Measurements from ENCODE around the gene ZNF43. TPM values are rescaled to one million over a fixed set of nuclear protein-coding genes. Genes with fewer than 3 reads are reported as not detected.
"Not testable (repeated sequence)": the region's sequence is repeated elsewhere in the genome, so short reads cannot be mapped to it uniquely, and the experiment has no call there.

ZNF43 gene
- total RNA-seq, 1 donor from 2014 or later, result 57.3 TPM

DNA sequence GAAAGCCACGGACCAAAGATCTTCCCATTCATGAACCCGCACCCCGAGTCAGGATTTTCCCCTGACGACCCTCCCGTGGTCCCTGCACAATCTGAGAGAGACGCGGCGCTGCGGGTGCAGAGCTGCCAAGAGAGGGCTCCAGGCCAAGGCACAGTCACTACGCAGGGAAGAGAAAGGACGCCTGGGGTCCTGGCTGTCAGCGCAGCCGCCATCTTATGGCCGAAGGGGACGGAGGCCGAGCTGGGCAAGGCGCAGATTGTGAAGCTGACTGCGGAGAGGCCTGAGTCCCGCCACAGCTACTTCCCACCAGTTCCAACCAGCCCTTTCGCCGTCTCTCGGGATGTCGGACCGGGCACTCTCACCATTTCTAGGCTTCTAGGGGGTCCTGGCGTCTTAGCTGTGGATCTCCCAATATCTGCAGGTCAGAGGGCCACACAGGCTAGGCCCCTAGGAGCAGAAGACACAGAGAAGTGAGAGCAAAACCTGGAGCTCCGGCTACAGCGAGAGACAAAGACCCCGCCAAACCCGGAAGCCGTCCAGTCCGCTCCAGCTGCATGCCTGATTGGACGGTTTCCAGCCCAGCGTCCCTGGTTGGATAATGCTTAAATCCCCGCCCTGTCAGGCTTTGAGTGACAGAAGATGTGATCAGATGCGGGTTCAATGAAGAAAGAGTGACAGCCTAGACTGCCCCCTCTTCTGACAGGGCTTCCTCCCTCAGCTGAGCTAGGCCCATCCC is 68.7 kb downstream of the ZNF43 start, which contains the start of gene ZNF100:
ZNF100 (minus strand) TSS at position 515 of the 736 bp plus-strand sequence; CDS start at position 365, 150 bp downstream.
- DNase-seq (ENCODE audit: low spot score in 2 of 2, unreplicated experiment in 2 of 2), result peak; percentile 71 to 88
- TF ChIP-seq, protein P1, sequence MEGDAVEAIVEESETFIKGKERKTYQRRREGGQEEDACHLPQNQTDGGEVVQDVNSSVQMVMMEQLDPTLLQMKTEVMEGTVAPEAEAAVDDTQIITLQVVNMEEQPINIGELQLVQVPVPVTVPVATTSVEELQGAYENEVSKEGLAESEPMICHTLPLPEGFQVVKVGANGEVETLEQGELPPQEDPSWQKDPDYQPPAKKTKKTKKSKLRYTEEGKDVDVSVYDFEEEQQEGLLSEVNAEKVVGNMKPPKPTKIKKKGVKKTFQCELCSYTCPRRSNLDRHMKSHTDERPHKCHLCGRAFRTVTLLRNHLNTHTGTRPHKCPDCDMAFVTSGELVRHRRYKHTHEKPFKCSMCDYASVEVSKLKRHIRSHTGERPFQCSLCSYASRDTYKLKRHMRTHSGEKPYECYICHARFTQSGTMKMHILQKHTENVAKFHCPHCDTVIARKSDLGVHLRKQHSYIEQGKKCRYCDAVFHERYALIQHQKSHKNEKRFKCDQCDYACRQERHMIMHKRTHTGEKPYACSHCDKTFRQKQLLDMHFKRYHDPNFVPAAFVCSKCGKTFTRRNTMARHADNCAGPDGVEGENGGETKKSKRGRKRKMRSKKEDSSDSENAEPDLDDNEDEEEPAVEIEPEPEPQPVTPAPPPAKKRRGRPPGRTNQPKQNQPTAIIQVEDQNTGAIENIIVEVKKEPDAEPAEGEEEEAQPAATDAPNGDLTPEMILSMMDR (IDR thresholded peaks at IDR 0.05; ENCODE audit: unreplicated experiment), result no peak
- Mint-ChIP-seq H3K9me3 (peaks cover 5% of the 10 kb centered on the region), H3K4me1 (peaks cover 17% of the 10 kb centered on the region), H3K27me3 (ENCODE audit: low read depth) (no peaks in the 10 kb centered on the region), H3K36me3 (peaks cover 25% of the 10 kb centered on the region), H3K4me3 (peak within 1 kb of the TSS; percentile 92), H3K27ac (peak within 1 kb of the TSS; percentile 96)

DNA sequence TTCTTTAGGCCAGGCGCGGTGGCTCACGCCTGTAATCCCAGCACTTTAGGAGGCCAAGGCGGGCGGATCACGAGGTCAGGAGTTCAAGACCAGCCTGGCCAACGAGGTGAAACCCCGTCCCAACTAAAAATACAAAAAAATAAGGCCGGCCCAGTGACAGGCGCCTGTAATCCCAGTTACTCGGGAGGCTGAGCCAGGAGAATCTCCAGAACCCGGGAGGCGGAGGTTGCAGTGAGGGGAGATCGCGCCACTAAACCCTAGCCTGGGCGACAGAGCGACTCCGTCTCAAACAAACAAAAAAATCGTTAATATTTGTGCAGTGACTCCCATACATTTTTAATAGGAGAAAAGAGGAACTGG is 69.3 kb downstream of the ZNF43 start:
- not testable (repeated sequence) for H3K27me3 Mint-ChIP-seq (ENCODE audit: low read depth); H3K9me3 Mint-ChIP-seq; DNase-seq (ENCODE audit: low spot score in 2 of 2, unreplicated experiment in 2 of 2)
- H3K27ac Mint-ChIP-seq, result peak overlapping the region; percentile 96
- H3K36me3 Mint-ChIP-seq, result peaks cover 30% of the 10 kb centered on the region
- peak overlapping the region; percentile 92 for H3K4me3 Mint-ChIP-seq
- peaks cover 17% of the 10 kb centered on the region for H3K4me1 Mint-ChIP-seq

DNA sequence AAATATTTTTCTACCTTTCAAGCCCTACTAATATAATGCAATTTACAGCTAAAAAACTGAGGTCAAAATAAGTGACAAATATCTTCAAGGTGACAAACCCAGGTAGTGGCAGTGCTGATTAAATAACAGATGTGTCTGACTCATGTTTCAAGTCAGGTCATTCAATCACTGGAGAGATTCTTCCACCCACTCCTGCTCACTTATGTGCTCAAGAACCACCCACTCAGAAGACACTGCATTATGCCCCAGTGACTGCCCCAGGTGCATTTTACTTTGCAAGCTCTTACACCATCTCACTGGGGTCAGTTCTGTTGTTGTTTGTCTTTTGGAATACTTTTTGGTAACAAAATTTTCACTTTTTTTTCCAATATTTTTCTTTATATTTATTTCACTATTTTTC is 70.8 kb downstream of the ZNF43 start:
- peaks cover 14% of the 10 kb centered on the region for H3K9me3 Mint-ChIP-seq
- no peak overlapping the region for H3K4me3 Mint-ChIP-seq

DNA sequence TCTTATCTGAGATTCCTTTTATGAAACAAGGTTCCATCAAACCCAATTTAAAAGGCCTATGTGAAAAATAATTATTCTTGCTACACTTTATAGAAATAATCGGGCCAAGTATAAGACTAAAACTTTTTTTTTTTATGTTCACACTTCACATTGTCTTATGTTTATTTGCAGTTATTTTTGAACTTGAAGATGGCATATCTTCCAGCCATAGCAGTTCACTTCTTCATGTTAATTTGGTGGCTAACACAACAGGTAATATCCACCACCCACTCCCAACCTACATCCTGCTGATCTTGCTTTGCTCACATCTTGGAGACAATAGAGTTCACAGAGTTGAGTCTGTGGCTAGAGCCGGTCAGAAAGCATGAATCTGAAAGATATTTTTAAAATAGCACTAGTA is 74.4 kb downstream of the ZNF43 start:
- peaks cover 16% of the 10 kb centered on the region for H3K4me1 Mint-ChIP-seq

More for the DNA sequence above, 70.8 kb downstream of the ZNF43 start:
- DNase-seq (ENCODE audit: low spot score in 2 of 2, unreplicated experiment in 2 of 2), result no peak
- peaks cover 17% of the 10 kb centered on the region for H3K4me1 Mint-ChIP-seq
- H3K27me3 Mint-ChIP-seq (ENCODE audit: low read depth), result no peaks in the 10 kb centered on the region
- no peak overlapping the region for H3K27ac Mint-ChIP-seq
- TF ChIP-seq, protein P1 (IDR thresholded peaks at IDR 0.05; ENCODE audit: unreplicated experiment), result no peak
- H3K36me3 Mint-ChIP-seq, result peaks cover 44% of the 10 kb centered on the region

DNA sequence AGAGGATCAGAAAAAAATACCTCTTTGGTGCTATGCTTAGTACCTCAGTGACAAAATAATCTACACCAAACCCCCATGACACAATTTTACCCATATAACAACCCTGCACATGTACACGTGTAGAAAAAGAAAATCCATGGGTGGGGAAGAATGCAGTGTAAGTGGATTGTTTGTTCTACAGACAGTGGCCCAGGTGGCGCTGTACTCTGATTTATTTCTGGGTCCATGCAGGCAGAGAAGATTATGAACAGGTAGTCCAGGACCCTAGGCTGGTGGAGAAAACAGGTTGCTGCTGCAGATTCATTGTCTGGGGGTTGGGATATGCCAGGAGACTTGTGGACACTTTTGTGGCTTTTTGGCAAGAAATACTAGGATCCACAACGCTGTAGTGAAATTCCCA is 77.7 kb downstream of the ZNF43 start:
- Mint-ChIP-seq H3K4me1 (no peaks in the 10 kb centered on the region), H3K27ac (no peak overlapping the region), H3K27me3 (ENCODE audit: low read depth) (no peaks in the 10 kb centered on the region), H3K9me3 (peaks cover 27% of the 10 kb centered on the region), H3K4me3 (no peak overlapping the region), H3K36me3 (peaks cover 85% of the 10 kb centered on the region)
- TF ChIP-seq, protein P1 (IDR thresholded peaks at IDR 0.05; ENCODE audit: unreplicated experiment), result no peak
- no peak for DNase-seq (ENCODE audit: low spot score in 2 of 2, unreplicated experiment in 2 of 2)

More for the DNA sequence above, 74.4 kb downstream of the ZNF43 start:
- not testable (repeated sequence) for H3K27me3 Mint-ChIP-seq (ENCODE audit: low read depth); DNase-seq (ENCODE audit: low spot score in 2 of 2, unreplicated experiment in 2 of 2); H3K4me3 Mint-ChIP-seq; H3K27ac Mint-ChIP-seq
- Mint-ChIP-seq H3K36me3 (peaks cover 73% of the 10 kb centered on the region), H3K9me3 (peaks cover 18% of the 10 kb centered on the region)

DNA sequence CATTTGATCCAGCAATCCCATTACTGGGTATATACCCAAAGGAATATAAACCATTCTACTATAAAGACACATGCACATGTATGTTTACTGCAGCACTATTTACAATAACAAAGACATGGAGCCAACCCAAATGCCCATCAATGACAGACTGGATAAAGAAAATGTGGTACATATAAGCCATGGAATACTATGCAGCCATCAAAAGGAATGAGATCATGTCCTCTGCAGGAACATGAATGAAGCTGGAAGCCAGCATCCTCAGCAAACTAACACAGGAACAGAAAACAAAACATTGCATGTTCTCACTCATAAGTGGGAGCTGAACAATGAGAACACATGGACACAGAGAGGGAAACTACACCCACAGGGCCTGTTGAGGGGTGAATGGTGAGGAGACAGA is 80.4 kb downstream of the ZNF43 start:
- H3K4me1 Mint-ChIP-seq; DNase-seq (ENCODE audit: low spot score in 2 of 2, unreplicated experiment in 2 of 2); H3K27me3 Mint-ChIP-seq (ENCODE audit: low read depth); H3K4me3 Mint-ChIP-seq; H3K27ac Mint-ChIP-seq: not testable (repeated sequence)
- peaks cover 12% of the 10 kb centered on the region for H3K9me3 Mint-ChIP-seq
- H3K36me3 Mint-ChIP-seq, result peaks cover 79% of the 10 kb centered on the region

Other genes starting within 250 kb of the ZNF43 start
- 20.1 to 21.2 TPM (median 21.2 TPM) in 3 replicates for gene ZNF100, start 68.6 kb downstream of the ZNF43 start, total RNA-seq
- not detected in 3 replicates for gene ZNF208, start 174.8 kb upstream of the ZNF43 start, total RNA-seq
- not detected in 3 replicates for gene ZNF257, start 216.3 kb upstream of the ZNF43 start, total RNA-seq